GM12892 (cell line): ENCODE results near the gene SDC3.

Experiments used
- DNase-seq: peaks from one replicate; pipeline ENCODE4 v3.0.0; 2011; ENCODE audit not compliant: insufficient read length
- FAIRE-seq: peaks from 2 replicates; lab custom pipeline; 2011; peaks lifted over from hg19 to GRCh38; lab: Jason Lieb, UNC
- POLR2A ChIP-seq: IDR thresholded peaks from 2 replicates; pipeline ENCODE4 v1.6.1; 2011; ENCODE audit warnings: low read depth, low read length, control low read depth
- POLR2AphosphoS5 ChIP-seq: IDR thresholded peaks from 2 replicates; pipeline ENCODE4 v1.6.1; 2011; ENCODE audit warnings: low read depth, low read length, control low read depth
- TAF1 ChIP-seq: IDR thresholded peaks from 2 replicates; pipeline ENCODE4 v1.6.1; 2011; ENCODE audit warnings: low read depth, mild to moderate bottlenecking, control low read depth, low read length, borderline replicate concordance

The SDC3 gene

DNA sequence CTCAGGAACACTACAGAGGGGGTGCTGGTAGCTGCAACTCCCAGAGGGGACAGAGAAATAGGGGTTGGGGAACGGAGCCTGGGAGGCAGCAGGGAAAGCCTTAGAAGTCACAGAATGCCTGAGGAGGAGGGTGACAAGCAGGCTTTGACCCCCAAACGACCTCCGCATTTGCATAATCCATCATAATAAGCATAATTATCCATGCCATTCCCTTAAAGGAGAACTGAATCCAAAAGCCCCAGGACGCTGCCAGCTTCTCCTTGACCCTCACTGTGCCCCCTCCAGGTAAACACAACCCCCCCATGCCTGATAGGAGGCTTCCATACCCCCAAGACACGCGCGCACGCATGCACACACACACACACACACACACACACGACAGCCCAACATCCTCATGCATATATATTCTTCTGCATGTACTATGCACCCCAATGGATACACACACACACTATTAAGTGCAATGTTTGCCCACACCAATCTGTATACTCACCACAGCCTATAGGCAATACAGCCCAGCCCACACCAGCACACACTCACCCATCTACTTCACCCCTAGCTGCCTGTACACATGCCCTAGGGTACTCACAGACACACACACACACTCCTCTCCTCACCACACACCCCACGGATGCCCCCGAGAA is 27.8 kb downstream of the SDC3 start:
- TF ChIP-seq POLR2AphosphoS5 (no peak), TAF1 (no peak)
- DNase-seq (no peak), FAIRE-seq (no peak)

DNA sequence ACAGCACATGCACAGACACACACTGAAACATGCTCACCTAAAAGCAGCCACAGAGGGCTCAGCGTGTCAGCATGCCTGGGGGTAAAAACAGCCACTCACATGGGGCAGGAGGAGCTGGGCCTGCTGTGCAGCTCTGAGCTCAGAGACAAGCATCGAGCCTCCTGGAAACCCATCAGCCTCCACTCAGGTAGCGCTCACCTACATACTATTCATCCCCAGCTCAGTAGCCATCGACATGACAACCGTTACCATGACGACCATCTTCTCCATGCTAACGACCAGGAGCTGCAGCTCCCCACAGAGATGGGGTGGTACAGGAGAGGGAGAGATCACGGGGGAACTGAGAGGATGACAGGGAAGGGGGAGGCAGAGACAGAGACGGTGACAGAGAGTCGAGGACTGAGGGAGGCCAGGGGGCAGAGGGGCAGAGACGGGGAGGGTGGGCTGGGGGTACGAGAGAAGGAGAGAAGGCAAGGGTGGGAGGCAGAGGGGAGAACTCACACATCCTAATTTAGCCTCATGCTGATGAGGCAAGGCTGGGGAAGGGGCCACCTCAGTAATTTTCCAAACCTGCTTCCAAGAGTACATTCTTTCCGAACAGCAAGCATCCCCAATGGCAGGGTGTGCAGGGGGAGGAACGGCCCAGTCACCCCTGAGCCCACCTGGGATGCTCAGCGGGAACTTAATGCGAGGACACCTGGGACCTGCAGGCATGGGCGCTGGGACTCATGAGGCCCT is 28.4 kb downstream of the SDC3 start:
- DNase-seq (no peak), FAIRE-seq (no peak)
- TF ChIP-seq TAF1 (0 out of 2 replicates have a peak, but pooled peaks have one; percentile 1), POLR2AphosphoS5 (no peak)

DNA sequence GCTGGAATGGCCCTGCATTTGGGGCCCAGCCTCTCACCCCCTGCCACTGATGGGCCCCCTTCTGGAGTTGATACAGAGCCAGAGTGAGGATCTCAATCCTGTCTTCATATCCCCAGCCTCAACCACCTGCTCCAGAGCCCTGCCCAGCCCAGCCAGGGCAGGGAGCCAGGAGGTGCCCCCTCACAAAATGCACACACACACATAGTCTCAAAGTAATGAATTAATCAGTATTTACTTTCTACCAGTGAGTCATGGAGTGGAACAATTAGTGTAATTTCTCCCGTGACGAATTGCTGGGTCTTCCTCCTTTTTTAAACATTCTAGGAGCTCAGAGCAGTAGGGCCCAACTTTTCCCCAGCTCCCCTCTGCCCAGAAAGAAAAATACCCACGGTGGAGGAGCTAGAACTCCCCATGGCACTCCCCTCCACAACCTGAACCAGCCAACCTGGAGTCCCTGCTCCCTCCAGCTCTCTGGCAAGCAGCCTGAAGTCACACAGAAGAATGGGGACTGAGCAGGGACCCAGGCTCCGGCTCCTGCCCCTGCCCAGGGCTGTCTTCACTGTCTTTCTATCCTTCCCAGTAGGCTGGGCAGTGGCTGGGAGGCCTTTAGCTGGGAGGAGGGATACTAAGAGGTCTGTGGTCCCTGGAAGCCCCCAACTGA is 29.3 kb downstream of the SDC3 start:
- FAIRE-seq: no peak
- DNase-seq: no peak
- no peak for TF ChIP-seq POLR2A
- TF ChIP-seq POLR2AphosphoS5: no peak
- no peak for TF ChIP-seq TAF1

DNA sequence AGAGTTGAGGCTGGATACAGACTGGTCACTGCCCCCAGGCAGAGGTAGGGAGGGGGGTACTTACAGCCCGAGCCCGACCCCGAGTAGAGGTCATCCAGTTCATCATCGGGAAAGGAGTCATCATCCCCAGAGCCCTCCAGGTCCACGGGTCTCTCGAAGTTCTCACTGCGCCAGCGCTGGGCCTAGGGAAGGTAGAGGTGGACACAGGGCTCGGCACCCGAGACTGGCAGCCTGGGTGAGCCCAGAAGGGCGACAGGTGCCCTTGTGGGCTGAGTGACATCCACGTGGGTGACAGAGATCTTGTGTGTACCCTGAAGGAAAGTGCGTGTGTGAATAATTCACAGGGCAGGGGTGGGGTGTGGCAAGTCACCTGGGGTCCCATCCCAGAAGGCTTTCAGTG is 30.0 kb downstream of the SDC3 start:
- TF ChIP-seq POLR2AphosphoS5 (no peak), TAF1 (no peak), POLR2A (no peak)
- FAIRE-seq (no peak), DNase-seq (no peak)

DNA sequence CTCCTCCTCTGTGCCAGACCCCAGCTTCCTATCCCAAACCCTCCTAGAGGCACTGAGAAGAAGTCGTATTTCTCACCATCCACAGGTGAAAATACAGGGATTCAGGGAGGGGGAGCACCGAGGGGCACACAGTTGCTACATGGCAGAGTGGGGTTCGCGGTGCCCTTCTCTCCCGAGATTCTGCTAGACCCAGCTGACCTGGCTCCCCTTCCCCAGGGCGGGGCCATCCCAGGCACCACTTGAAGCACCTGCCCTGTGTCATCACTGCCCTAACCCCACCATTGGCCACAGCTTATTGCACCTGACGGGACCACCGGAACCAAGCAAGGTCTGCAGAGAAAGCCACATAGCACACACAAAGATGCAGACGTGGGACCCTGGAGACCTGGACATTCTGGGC is 30.5 kb downstream of the SDC3 start:
- FAIRE-seq: peak; percentile 40

DNA sequence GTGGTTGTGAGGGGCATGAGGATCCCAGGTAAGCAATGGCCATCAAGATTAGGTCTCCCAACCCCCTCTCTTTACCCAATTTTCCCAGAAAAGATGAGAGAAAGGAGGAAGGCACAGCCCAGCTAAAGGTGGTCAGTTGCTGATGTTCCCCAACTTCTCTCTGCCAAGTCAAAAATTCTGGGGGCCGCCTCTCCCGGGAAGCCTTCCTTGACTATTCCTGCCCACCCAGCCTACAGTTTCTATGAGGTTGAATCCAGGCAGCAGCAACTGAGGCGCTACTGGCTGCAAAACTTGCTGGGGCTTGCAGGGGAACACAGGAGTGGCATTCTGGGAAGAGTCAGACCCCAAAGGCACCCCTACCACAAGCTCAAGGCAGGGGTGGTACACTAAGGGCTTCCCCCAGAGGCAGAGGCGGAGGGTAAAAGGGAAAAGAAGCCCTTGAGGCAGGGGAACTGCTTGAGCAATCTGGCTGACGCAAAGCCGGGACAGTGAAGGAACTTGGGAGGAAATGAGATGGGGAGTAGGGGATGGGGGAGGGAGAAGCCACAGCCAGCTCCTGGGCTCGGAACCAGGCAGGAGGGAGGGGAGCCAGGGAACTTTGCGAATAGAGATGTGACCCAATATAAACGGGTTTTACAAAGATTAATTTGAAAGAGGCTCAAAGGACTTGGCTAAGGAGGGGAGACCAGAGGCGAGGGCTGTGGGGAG is 31.2 kb downstream of the SDC3 start:
- no peak for FAIRE-seq
- DNase-seq: no peak
- TF ChIP-seq POLR2AphosphoS5 (no peak), POLR2A (no peak), TAF1 (no peak)

More for the DNA sequence above, 30.5 kb downstream of the SDC3 start:
- no peak for TF ChIP-seq TAF1
- DNase-seq: no peak

DNA sequence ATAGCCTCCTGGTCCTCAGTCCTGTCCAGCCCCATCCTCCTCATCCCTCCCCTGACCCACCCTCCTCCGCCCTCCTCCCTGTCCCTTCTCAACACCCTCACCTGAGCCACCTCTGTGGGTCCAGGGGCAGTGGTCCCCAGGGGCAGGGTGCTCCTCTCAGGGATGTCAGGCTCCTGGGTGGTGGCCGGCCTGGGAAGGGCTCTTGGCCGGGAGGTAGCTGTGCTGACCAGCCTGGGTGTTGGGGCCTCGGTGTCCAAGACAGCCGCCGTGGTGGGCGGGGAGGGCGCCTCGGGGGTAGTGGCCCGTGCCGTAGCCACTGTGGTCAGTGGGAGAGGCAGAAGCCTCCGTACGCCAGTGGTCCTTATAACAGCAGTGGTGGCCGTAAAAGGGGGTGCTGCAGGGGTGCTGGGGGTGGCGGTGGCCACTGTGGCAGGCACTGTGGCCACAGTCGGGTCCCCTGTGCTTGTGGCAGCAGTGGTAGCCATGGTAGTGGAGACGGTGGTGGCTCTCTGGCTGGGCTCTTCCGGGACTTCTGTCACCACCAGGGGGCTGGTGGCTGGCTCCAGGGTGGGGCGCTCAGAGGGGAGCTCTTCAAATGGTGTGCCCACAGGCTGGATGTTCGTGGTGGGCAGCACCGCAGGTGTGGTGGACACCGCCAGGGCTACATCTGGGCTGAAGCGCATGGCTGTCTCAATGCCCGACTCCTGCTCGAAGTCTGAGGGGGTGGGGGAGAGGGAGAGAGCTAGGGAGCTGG is 31.9 kb downstream of the SDC3 start:
- DNase-seq (no peak), FAIRE-seq (no peak)
- TF ChIP-seq TAF1 (no peak), POLR2AphosphoS5 (no peak), POLR2A (no peak)

DNA sequence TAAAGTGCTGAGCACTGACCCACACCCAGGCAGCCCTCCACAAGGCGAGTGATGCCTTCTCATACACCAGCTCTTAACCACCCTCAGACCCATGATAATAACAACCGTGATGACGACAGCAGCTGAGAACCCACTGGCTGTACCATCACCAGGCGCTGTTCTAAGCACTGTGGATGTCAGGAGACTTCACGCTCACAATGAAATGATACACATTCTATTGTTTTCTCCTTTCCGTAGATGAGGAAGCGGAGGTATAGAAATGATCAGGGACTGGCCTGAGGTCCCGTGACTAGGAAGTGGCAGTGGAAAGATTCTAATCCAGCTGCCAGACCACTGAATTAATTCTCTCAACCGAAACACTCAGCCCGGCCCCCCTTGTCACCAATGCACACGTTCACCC is 32.6 kb downstream of the SDC3 start:
- no peak for FAIRE-seq
- DNase-seq: no peak
- TF ChIP-seq POLR2A (no peak), TAF1 (no peak), POLR2AphosphoS5 (no peak)

DNA sequence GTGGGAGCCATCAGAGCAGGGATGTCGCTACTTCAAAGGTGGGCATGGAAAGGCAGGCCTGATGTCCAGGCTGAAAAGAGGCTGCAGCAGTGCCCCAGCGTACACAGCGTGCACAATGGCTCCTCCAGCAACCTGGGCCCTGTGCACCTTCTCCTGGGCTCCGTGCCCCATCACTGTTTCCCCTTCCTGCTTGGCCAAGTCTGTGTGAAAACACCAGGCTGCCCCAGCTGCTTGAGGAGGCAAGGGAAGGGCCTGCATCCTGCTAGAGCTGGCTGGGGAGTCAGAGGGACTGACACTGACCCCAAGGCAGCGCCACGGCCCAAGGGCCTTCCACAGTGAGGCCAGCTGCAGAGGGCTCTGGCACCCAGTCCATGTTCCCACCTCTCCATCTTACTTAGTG is 33.4 kb downstream of the SDC3 start:
- TF ChIP-seq POLR2A (no peak), TAF1 (no peak), POLR2AphosphoS5 (no peak)
- DNase-seq: no peak
- FAIRE-seq: no peak

DNA sequence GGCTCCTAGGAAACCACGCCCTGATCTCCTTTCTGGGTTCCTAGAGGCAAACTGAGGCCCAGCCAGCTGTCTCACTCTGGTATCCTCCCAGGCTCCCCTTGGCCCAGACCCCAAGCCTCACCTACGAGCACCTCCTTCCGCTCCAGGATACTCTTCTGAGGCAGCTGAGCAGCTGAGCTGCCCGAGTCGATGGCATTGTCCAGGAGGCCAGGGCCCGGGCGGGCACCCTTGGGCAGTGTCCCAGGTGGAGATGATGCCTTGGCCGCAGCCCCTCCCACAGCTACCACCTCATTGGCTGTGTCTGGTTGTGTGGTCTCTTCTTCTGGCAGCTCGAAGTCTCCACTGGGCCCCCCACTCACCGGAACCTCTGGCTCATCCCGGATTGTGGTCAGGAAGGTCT is 34.4 kb downstream of the SDC3 start:
- FAIRE-seq: no peak
- no peak for DNase-seq
- TF ChIP-seq POLR2AphosphoS5 (no peak), TAF1 (no peak), POLR2A (no peak)

DNA sequence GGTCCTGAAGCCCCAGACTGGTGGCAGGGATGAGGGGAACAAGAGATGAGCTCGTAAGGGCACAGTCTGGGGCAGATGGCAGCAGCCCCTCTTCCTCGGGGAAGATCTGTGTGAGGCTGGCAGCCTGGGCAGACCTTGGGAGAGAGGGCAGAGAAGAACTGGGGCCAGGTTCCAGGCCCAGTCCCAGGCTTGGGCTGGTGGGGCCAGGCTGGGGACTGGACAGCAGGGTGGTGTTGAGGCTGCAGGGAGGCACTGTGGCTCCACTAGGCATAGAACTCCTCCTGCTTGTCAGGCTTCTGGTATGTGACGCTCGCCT is 35.7 kb downstream of the SDC3 start:
- DNase-seq (no peak), FAIRE-seq (no peak)
- no peak for TF ChIP-seq TAF1
- TF ChIP-seq POLR2A: no peak
- TF ChIP-seq POLR2AphosphoS5: no peak
